ENCODE measurements around the gene UNC5B.
"Not testable (repeated sequence)": the region's sequence is repeated elsewhere in the genome, so short reads cannot be mapped to it uniquely, and the experiment has no call there.

The UNC5B gene

DNA sequence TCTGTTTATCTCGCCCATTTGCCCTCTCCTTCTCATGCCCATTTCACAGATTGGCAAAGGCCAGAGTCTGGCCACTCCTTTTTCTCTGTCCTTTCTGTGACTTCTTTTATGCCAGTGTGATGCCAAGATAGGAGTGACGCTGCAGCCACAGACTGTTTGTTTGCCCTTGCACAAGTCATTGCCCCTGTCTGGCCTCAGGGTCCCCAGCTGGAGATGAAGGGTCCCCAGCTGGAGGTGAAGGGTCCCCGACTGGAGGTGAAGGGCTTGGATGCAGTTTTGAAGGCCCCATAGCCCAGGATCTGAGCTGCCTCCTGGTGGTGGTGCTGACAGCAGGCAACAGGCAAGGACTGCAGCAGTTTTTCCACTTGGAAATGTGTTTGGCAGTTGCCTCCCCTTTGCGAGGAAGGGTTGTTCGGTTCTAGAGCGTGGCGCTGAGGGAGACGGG, 55.9 kb downstream of the UNC5B start:
- FAIRE-seq (no peak), DNase-seq (ENCODE audit: insufficient read length) (no peak)
- TF ChIP-seq POLR2AphosphoS5 (IDR thresholded peaks at IDR 0.05; ENCODE audit: low read depth, low read length): no peak
- no peak for TF ChIP-seq POLR2A (IDR thresholded peaks at IDR 0.05; ENCODE audit: low read depth, low read length)
- no peak for TF ChIP-seq TAF1 (IDR thresholded peaks at IDR 0.05; ENCODE audit: borderline replicate concordance, low read depth, low read length)

DNA sequence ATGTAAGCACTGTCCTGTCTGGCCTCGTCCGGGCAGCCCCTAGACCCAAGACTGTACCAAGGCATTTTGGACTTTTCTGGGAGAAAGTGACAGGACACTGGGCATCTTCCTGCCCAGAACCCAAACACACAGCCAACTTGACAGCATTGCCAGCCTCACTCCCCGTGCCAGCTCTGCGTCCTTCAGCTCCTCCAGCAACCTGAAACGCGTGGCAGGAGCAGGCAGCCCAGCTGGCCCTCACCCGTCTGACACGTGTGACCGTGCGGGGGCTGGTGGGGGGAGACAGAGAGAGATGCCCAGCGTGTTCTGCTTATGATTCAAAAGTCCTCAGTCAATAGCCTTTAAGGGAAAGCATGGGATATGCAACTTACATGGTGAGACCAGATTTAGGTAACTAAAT, 56.4 kb downstream of the UNC5B start:
- FAIRE-seq (no peak), DNase-seq (ENCODE audit: insufficient read length) (no peak)
- TF ChIP-seq POLR2A (IDR thresholded peaks at IDR 0.05; ENCODE audit: low read depth, low read length) (no peak), POLR2AphosphoS5 (IDR thresholded peaks at IDR 0.05; ENCODE audit: low read depth, low read length) (no peak), TAF1 (IDR thresholded peaks at IDR 0.05; ENCODE audit: borderline replicate concordance, low read depth, low read length) (no peak)

DNA sequence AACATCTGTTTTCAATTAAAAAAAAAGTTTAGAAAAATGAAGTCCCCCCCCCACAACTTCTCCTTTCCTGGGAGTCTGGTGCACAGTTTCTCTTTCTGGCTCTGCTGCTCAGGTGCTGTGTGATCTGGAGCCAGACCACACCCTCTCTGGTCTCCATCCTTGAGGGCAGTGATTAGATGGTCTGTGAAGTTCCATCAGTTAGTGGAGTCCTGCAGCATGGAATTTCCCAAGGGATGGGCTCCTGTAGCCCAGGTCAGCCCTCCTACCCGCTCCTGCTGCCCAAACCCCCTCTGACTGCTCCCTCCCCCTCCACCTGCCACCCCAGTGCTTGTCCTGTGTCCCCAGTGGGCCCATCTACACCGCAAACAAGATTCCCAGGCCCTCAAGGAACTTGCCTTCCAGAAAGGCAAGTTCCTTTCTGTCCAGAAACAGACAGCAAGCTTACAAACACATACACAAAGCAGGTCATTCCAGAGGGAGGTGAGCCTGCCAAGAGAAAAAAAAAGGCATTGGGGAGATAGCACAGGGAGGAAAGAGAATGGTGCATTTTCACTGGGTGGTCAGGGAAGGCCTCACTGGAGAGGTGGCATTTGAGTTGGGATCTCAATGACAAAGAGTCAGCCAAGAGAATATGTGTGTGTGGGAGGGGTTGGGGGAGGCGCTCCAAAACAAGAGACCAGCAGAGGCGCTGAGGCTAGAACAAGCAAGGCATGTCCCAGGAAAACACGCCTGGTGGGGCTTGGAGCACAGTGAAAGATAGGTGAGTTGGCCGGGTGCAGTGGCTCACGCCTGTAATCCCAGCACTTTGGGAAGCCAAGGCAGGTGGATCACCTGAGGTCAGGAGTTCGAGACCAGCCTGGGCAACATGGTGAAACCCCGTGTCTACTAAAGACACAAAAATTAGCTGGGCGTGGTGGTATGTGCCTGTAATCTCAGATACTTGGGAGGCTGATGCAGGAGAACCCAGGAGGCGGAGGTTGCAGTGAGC, 57.2 kb downstream of the UNC5B start:
- no peak for DNase-seq (ENCODE audit: insufficient read length)
- no peak for FAIRE-seq
- TF ChIP-seq POLR2A (IDR thresholded peaks at IDR 0.05; ENCODE audit: low read depth, low read length) (no peak), POLR2AphosphoS5 (IDR thresholded peaks at IDR 0.05; ENCODE audit: low read depth, low read length) (no peak), TAF1 (IDR thresholded peaks at IDR 0.05; ENCODE audit: borderline replicate concordance, low read depth, low read length) (no peak)

DNA sequence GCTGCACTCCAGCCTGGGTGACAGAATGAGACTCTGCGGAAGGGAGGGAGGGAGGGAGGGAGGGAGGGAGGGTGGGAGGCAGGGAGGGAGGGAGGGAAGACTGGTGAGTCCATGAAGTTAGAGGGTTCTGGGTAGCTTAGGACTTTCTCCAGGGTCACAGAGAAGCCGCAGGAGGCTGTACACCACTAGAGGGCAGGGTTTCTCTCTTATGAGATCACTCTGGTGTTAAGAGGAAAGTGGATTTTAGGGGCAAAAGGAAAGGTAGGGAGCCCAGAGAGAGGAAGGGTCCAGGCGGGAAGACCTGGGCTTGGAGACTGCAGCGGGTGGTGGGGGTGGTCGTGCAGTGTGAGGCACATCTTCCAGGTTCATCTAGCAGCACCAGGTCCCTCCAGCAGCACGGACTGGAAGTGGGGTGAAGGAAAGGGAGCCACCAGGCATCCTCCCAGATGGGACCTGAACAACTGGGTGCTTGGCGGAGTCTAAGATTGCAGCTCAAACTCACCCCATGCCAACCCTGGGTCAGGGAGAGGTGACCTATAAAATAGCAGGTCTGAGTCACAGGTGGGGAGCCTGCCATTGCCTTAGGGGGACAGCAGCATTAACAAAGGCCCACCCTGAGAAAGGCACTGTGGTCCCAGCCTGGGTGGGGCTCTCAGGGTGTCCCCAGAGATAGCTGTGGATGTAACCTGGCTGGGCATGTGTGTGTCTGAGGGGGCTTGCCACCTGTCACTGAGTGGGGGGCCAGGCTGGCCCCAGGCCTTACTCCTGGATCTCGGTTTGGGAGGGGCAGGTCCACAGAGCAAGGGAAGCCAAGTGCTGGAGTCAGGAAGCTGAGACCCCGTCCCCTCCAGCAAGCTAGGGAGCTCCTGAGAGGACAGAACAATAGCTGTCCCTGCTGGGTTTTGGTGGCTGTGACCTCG, 58.2 kb downstream of the UNC5B start:
- TF ChIP-seq POLR2AphosphoS5 (IDR thresholded peaks at IDR 0.05; ENCODE audit: low read depth, low read length) (no peak), TAF1 (IDR thresholded peaks at IDR 0.05; ENCODE audit: borderline replicate concordance, low read depth, low read length) (no peak), POLR2A (IDR thresholded peaks at IDR 0.05; ENCODE audit: low read depth, low read length) (no peak)
- DNase-seq (ENCODE audit: insufficient read length) (peak; percentile 53), FAIRE-seq (no peak)

DNA sequence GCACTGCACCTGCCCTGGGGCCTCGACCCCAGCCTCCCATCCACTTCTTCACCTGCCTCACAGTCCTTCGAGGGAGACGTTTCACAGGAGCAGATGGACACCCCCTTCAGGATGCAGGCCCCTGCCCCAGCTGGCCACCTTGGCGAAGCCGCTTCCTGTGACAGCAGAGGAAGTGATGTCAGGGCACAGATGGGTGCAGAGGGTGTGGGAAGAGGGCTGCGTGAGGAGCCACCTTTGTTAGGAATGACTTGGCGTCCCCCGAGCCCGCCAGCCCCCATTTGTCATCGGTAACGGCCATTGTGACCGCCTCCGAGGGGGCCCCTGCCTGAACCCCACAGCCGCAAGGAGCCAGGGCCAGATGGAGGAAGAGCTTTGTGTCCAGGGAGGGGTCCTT, 59.3 kb downstream of the UNC5B start:
- FAIRE-seq: no peak
- DNase-seq (ENCODE audit: insufficient read length): no peak
- no peak for TF ChIP-seq TAF1 (IDR thresholded peaks at IDR 0.05; ENCODE audit: borderline replicate concordance, low read depth, low read length)
- no peak for TF ChIP-seq POLR2AphosphoS5 (IDR thresholded peaks at IDR 0.05; ENCODE audit: low read depth, low read length)
- no peak for TF ChIP-seq POLR2A (IDR thresholded peaks at IDR 0.05; ENCODE audit: low read depth, low read length)

DNA sequence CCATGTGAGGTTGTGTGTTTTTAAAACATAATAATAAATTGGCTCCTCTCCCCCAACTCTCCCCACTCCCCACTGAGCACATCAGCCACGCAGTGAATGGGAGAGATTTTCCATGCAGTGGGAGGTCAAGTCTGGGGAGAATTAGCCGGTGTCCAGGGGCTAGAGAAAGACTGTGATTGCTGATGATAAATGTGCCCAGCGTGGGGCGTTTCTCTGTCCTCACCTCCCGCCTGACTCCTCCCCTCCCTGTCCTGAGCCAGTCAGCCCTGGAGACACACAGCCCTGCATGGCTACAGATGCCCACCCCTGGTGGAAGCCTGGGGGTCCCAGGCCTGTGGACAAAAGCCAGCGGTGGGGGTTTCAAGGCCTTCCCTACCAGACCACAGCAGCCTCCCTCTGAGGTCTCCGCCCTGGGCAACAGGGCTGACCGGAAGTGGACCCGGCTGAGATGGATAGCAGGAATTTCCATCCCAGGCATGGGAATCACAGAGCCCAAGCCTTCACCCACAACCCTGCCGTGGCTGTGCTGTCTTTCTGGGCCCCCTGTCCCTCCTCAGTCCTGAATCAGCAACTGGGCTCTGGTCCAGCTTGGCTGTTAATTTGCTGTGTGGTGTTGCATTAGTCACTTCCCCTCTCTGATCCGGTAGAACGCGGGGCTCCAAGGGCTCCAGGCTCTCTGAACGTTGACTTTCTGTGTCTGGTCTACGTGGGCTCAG, 59.8 kb downstream of the UNC5B start:
- no peak for DNase-seq (ENCODE audit: insufficient read length)
- TF ChIP-seq POLR2A (IDR thresholded peaks at IDR 0.05; ENCODE audit: low read depth, low read length) (no peak), POLR2AphosphoS5 (IDR thresholded peaks at IDR 0.05; ENCODE audit: low read depth, low read length) (no peak), TAF1 (IDR thresholded peaks at IDR 0.05; ENCODE audit: borderline replicate concordance, low read depth, low read length) (no peak)
- FAIRE-seq: no peak

DNA sequence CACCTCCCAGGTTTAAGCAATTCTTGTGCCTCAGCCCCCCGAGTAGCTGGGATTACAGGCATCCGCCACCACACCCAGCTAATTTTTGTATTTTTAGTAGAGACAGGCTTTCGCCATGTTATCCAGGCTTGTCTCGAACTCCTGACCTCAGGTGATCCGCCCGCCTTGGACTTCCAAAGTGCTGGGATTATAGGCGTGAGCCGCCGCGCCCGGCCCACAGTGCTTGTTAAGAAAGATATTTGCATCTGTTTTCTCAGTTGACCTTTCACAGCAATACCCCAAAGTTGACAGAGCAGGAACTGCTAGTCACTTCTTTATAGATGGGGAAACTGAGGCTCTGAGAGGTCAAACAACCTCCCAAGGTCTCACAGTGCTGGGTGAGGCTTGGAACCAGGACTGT, 60.6 kb downstream of the UNC5B start:
- DNase-seq (ENCODE audit: insufficient read length); FAIRE-seq: not testable (repeated sequence)

DNA sequence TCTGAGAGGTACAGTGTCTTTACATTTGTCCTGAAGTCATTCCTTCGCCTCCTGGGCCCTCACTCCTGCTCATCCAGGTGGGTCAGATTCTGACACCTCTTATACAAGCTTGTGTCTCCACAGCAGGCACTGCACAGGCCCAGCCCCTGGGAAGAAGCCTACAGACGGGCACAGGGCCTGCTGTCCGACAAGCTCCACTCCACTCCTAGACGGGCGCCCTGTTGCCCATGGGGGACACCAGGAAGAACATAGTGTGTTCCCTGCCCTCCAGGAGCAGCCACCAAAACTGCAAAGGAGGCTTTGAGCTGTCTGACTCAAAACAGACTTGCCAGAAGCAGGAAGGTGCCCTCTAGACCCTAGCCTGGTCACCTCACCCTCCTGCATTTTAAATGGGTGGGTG, 61.1 kb downstream of the UNC5B start:
- no peak for FAIRE-seq
- TF ChIP-seq POLR2AphosphoS5 (IDR thresholded peaks at IDR 0.05; ENCODE audit: low read depth, low read length) (no peak), TAF1 (IDR thresholded peaks at IDR 0.05; ENCODE audit: borderline replicate concordance, low read depth, low read length) (no peak), POLR2A (IDR thresholded peaks at IDR 0.05; ENCODE audit: low read depth, low read length) (no peak)
- no peak for DNase-seq (ENCODE audit: insufficient read length)

DNA sequence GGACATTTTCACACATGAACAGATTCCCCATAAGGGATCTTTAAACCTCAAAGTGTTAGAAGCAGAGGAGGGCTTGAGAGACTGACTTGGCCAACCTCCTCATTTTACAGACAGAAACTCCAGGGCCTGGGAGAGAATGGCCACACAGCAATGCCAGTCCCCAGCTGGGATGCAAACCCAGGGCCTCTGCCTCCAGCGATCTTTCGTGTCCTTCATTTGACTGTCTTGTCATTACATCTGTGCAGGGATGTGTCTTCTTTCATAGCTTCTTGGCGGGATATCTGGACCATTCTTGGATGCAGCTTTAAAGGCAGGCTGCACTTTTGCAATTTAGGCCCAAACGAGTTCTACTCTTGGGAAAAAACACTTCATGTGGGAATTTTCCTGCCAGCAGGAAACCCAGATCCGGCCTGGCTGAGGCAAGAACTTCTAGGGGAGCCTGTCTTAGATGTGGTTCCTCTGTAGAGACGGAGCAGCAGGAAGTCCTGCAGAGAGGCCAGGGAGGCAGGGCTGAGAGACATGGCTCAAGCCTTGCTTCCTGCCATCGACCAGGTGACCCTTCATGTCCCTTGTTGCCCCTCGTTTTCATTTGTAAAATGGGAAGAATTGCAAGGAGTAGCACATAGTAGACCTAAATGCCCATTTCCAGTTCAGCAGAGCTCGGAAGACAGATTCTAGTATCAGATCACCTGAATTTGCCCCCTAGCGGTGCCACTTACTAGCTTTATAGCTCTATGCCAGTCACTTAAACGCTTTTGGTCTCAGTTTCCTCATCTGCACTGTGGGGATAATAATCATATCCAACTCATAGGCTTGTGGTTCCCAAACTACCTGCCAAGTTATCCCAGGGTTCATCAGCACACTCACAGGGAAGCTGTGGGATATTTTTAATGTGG, 62.8 kb downstream of the UNC5B start:
- FAIRE-seq (no peak), DNase-seq (ENCODE audit: insufficient read length) (no peak)
- TF ChIP-seq POLR2A (IDR thresholded peaks at IDR 0.05; ENCODE audit: low read depth, low read length) (no peak), POLR2AphosphoS5 (IDR thresholded peaks at IDR 0.05; ENCODE audit: low read depth, low read length) (no peak), TAF1 (IDR thresholded peaks at IDR 0.05; ENCODE audit: borderline replicate concordance, low read depth, low read length) (no peak)

DNA sequence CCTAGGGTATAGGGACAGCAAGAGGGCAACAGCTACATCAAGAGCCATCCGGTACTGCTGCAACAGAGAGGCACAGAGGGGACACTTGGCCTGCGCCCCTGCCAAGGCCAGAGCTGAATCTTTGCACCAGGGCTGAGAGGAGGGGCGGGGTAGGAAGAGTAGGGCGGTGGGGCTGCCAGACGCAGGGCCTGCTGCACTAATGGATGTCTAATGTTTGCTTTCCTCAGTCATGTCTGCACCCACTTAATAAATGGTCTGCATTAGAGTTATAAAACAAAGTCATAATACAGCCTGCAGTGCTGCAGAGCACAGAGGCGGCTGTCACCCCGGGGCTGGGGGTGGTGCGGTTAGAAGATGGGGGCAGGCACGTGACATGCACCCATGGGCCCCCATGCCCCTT, 64.5 kb downstream of the UNC5B start:
- FAIRE-seq (no peak), DNase-seq (ENCODE audit: insufficient read length) (no peak)
- TF ChIP-seq POLR2AphosphoS5 (IDR thresholded peaks at IDR 0.05; ENCODE audit: low read depth, low read length) (no peak), POLR2A (IDR thresholded peaks at IDR 0.05; ENCODE audit: low read depth, low read length) (no peak), TAF1 (IDR thresholded peaks at IDR 0.05; ENCODE audit: borderline replicate concordance, low read depth, low read length) (no peak)
